Activated effector memory CD4-positive, alpha-beta T cell treated with Interleukin-2 at 50 U/mL for 16 hours (primary cell): ENCODE results near the gene THEM5.

Experiments
- DNase-seq: peaks from one replicate; pipeline ENCODE4 v3.0.0-alpha.2; 2020

The THEM5 gene

DNA sequence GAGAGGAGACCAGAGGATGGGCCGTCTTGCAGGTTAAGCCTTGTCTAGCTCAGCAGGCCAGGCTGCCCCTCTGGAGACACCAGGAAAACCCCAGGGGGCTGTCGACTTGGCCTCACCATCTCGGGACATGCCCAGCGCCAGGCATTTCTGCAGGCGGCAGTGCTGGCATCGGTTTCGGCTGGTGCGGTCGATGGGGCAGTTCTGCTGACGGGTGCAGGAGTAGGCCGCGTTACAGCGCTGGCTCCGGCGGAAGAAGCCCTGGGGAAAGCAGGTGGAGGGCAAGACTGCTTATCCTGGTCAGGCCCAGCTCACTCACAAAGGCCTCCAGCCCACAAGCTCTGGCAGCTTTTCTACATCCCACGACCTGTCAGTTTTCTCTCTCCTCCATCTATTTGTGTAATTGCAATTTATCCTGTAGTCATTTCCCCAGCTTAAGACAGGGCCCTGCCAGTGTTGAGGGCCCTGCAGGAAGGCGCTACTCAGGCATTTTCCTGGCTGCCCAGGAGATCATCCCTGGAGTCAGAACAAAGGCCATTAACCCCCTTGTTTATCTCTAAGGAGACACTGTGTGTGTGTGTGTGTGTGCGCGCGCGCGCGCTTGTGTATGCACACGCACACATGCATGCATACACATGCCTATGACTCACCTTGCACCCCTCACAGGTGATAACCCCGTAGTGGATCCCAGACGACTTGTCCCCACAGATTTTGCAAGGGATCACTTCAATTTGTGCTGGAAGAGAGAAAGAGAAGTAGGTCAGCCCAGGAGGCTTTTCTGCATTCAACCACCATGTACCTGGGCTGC is 36.8 kb downstream of the THEM5 start:
- no peak for DNase-seq

DNA sequence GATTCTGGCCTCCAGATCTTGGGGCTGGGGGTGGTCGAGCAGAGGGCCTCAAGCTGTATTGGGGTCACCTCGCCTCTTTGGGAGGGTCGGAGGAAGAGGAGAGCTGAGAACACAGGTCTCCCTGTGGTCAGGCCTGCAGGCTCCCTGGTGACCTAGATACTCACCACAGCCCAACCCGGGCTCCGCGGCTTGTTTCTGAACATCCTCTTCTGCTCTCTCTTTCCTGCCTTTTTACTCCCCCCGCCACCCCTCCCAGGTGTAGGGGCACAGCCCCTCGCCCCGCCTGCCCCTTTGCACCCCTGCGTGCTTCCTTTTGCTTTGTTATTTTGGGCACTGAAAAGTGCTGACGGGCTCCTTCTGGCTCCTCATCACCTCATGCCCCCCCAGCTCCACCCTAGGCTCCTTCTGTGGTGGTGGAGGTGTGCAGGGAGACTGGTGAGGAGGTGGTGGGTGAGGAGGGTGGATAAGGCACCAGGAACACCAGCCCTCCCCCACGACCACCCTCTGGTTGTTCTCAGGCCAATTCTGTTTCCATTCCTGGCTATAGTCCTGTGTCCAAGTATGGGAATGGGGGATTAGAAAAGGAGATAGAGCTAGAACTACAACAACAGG is 37.7 kb downstream of the THEM5 start:
- peak; percentile 66 for DNase-seq

DNA sequence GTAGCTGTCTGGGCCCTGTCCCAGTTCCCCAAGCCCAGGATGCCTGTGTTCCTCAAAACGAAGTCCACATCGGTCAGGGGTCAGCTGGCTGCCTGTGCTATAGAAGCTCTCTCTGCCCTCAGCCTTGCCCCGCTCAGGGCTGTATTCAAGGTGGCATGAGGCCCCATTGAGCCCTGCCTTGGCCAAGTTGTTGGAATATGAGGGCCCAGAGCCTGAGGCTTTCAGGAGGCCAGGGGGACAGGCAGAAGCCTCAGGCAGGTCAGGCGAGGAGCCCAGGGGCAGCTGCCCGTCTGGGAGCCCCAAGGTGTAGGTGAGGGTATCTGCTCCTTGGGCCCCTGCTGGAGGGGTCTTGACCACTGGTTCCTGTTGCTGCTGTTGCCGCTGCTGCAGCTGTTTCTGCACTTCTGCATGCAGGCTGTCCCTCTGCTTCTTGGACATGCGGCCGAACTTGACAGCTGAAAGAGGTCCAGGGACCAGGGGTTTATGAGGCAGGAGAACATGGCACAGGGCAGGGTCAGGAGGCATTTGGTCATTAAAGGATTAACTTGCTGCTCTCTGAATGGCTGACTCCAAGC is 38.5 kb downstream of the THEM5 start:
- DNase-seq, result no peak

DNA sequence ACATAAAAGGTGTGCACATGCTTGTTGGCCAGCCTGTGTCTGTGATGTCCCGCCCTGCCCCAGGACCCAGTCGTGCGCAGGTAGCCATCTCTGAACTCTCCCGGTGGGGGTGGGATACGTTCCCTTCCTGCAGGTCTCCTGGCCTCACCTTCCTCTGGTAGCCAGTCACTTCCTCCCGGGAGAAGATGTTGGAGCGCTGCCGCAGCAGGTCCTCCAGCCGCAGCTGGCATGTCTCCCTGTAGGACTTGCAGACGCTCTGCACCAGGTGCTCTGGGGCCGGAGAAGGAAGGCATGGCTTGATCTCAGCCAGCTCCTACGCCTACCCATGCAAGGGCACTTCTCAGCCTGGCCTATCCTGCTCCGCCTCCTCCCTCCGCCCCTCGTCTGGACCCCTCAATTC is 39.1 kb downstream of the THEM5 start:
- no peak for DNase-seq

DNA sequence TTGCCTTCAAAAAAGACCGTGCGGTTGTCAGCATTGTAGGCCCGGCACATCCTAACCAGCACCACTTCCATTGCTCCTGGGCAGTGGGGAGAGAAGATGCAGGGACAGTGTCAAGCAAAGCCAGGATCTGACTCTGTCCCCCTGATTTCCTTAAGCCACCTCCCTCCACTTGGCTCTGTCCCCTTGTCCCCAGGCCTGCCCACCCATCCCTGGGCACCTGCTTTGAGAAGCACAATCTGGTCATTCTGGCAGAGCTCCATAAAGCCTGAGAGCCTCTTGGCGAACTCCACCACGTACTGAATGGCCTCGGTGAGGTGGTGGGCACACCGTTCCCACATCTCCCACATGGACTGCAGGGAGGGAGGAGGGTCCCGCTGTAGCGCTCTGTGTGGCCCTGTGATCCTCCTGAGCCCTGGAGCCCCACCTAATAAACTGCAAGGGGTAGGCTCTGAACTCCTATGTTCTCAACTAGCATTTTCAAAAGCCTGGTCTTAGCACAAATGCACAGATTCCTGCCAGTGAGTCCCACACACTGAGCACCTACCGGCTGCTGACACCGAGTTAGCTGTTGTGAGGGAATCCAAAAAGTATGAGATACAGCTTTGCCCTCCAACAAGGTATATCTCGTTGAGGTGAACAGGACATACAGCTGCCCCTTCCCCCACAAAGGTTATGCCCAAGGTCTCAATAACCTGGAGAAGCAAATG is 40.1 kb downstream of the THEM5 start:
- DNase-seq, result no peak

DNA sequence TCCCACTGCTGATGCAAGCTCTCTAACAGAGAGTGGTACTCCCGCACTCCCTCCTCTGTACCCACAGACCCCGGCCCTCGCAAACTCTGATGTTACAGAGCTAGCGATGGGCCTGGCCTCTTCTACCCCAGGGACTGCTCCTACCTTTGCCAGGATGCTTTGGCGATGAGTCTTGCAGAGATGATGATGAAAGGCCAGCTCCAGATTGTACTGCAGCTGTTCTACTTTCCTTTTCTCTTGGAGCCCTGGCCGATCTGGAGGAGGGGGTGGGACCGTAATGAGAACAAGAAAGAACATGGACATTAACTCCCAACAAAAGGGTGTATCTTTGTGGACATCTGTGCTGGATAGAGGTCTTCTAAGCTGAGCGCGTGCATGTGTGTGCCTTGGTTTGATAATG is 42.3 kb downstream of the THEM5 start:
- DNase-seq, result no peak

DNA sequence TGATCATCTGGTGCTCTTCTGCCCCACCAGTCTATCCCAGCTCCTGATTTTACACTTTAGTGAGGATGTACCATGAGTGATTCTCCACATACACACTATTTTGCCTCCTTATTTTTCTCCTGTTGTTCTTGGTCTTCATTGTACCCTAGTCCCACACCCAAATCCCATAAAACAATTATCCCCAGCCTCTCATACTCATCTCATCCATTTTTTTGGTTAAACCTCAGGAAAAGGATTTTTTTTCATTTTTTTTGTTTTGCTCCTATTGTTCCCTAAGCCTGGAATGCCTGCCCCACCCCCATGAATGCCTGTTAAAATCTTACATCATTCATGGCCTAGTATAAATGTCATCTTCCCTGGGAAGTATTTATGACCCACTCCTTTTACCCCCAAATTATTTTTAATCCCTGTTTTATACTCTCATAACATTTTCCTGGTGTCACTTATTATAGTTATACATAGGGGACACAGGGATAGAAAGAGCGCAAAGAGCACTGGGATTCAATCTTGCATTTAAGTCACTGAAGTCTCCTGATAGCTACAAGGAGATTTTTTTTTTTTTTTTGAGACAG is 43.4 kb downstream of the THEM5 start:
- no peak for DNase-seq

DNA sequence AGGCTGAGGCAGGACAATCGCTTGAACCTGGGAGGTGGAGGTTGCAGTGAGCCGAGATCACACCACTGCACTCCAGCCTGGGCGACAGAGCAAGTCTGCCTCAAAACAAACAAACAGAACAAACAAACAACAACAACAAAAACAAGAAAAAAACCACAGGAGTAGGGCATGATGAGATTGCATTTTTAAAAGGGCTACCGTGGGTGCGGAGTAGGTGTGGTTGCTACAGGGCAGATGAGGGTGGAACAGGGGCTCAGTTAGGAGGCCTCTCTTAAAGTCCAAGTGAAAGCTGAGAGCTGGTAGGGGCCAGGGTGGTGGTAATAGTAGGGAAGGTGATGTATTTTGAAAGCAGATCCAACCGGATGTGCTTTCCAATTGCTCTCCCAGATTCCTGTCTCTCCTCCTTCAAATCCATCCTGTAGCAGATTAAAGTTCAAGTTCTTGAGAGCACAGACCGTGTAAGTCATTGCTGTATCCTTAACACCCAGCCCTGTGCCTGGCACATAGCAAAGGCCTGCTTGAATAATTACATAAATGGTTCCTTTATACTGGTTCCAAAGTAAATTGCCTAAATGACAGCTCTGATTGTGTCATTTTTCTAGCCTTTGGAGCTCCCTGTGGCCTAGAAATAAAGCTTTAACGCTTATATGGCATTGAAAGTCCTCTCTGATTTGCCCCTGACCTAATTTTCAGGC is 44.1 kb downstream of the THEM5 start:
- DNase-seq, result no peak

DNA sequence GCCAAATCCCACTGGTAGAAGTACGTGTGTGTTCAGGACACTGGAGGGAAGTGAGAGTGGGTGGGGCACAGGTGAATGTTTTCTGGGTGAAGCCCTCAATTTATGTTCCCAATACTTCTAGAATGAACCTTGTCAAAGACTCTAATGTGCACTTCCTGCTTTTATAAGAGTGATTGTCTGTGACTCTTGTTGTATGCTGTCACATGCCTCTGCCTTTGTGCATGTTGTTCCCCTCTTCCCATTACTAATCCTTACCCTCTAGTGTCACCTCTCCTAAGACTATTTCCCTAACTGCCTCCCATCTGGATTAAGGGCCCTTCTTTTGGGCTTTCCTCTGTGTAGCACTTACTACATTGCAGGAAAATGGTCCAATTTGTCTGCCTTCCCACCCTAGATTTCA is 45.7 kb downstream of the THEM5 start:
- DNase-seq, result no peak

DNA sequence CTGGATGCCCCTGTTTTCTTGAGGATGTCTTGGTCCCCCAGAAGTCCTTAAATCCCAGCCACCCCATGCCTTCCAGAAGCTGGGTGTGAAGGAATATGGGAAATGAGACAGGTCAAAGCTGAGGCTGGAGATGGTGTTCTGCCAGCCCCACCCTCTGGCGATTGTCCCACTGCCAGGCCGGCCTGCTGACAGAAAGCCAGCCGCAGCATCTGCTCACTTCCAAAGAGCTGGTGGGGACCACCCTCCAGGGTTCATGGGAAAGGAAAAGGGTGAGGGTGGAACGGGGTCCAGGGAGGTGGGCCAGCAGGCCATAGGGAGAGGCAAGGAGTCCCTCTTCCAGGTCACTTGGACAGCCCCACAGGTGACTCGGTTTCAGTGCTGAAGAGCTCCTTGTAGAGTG is 46.4 kb downstream of the THEM5 start:
- no peak for DNase-seq

DNA sequence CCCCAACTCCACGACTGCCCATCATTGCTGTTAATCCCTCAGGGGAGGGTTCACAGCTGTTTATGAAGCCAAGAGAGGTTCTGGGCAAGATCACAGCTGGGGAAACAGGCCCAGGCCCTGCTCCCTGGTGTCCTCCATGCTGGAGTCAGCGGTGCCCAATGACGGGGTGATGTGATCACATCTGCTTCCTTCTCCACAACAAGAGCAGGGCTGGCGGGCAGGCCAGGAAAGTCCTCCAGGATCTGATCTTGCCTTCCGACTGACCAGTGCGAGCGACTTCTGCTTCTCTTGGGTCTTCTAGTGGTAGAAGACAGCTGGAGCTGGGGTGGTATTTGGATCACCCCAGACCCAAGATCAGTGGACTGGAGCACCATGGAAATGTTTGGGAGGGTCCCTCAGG is 47.3 kb downstream of the THEM5 start:
- DNase-seq, result no peak

DNA sequence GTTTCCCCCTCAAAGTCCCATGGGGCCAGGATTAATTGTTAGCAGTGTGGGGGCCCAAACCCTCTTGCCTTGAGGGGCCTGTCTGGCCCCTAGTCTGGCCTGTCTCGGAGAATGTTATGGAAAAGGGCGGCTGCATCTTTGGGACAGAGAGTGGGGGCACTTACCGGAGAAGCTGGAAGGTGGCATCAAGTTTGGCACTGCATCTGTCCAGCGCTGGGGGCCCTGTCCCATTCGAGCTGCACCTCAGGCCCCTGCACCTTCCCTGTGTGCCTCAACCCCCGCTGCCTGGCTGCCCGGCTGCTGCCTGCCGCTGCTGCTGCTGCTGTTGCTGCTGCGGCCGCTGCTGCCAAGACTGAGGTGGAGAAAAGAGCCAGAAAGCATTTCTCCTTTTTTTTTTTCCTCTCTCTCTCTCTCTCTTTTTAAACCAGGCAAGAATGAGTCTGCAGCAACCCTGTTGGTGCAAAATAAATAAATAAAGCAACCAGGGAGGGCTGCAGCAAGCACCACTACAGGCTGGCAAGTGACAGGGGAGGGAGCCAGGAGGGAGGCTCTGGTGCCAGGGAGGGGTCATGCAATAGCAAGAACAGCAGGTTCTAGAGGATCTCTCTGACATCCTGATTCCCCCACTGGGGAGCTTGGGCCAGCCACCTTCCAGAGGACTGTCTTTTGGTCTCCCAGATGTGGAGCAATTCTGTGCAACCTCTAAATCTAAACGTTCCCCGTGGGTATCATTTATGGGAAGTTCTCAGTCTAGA is 48.3 kb downstream of the THEM5 start, which contains the start of gene LINGO4:
LINGO4 (minus strand) TSS at position 354 of the 755 bp plus-strand sequence. CDS start 2,715 bp downstream, outside the sequence.
- no peak for DNase-seq

DNA sequence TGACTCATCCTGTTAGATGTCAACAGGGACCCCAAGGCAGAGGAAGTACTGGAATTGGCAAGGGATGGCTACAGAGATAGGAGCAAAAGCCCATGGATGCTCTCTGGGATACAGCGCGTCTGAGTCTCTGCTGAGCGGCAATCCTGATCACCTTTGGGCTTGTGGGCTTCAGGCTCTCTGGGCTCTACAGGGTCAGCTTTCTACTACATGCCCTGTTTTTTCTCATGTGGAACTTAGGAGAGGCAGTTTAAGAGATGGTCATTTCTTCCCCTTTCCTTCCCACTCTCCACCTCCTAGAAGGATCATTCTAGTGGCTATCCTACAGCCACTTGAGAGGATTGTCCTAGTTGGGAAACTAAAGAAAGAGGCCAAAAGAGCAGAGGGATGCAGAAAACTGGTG is 49.6 kb downstream of the THEM5 start:
- no peak for DNase-seq

DNA sequence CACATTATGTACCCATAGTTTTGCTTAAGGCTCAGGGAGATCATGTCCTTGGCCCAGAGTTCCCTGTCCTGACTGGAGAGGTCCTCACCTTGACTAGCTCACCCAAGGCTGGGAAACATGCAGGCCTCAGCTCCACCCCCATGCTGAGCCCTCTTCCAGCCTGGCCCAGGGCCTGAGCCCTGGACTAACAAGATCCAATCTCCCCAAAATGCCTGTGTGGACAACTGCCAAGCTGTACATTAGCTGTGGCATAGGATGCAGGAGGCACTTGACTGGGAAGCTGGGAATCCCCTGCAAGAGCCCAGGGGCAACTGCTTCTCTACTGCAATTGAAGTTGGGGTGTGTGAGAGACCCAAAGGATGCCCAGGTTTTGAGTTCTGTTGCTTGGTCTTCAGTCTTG is 50.3 kb downstream of the THEM5 start:
- DNase-seq, result no peak

DNA sequence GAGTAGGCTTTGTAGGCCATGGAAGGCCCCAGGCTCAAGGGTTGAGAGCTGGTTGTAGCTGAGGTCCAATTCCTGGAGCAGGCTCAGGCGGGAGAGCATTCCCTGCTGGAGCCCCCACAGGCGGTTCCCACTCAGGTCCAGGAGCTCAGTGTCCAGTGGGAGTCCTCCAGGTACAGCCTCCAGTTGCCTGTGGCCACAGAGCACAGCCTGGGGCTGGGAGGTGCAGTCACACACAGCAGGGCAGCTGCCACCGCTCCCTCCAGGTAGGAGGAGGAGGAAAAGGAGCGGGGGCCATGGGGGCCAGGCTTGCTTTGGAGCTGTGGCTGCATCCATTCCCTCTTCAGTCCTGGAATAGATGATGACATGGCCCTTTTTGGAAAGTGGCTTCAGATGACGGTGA is 51.1 kb downstream of the THEM5 start:
- DNase-seq, result no peak

DNA sequence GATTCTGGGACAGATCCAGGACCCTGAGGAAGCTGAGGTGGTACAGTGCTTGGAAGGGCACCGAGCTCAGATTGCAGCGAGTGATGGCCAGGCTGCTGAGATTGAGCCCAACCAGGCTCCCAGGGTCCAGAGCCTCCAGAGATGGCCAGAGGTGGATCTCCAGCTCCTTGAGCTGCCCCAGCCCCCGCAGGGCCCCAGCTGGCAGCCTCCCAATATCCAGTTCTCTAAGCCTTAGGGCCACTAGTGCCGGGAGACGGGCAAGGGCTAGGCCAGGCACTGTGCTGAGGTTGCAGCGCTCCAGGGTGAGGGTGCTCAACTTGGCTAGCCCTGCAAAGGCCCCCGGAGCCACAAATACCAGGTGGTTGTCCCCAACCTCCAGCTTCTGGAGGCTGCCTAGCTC is 51.7 kb downstream of the THEM5 start:
- DNase-seq, result no peak

DNA sequence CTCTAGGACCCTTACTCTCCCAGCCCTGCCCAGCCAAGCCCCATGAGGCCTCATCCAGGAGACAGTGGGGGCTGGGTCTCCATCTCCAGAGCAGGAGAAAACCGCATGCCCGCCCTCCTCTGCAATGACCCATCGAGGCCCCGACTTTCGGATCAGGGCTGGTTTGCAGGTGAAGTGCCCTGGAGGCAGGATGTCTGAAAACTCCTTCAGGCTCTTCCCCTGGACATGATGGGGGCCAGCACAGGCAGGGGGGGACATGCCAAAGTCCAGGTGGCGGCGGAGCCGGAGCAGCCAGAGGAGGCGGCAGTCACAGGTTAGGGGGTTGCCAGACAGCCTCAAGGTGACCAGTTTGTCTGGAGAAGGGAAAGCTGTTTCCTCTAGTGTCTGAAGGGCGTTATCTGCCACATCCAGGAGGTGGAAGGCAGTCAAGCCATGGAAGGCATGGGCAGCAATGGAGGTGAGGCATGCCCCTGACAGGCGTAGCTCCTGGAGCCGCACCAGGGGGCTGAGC is 52.1 kb downstream of the THEM5 start:
- DNase-seq, result no peak

DNA sequence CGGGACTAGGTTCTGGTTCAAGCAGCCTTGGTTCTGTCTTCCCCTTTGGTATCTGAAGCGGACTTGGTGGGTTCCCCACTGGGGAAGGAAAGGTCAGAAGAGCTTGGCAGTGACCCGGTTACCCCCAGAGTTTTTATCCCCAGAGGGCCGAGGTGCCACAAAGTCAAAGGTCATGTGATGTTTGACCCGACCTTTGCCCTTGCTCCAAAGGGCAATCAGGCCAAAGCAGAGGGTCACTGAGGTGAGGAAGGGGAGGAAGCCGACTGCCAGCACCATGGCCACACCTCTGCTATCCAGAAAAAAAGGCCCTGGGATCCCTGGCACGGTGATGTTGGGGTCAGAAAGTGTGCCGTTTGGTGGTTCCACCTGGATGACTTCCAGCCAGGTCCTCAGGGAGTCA is 52.7 kb downstream of the THEM5 start:
- no peak for DNase-seq

DNA sequence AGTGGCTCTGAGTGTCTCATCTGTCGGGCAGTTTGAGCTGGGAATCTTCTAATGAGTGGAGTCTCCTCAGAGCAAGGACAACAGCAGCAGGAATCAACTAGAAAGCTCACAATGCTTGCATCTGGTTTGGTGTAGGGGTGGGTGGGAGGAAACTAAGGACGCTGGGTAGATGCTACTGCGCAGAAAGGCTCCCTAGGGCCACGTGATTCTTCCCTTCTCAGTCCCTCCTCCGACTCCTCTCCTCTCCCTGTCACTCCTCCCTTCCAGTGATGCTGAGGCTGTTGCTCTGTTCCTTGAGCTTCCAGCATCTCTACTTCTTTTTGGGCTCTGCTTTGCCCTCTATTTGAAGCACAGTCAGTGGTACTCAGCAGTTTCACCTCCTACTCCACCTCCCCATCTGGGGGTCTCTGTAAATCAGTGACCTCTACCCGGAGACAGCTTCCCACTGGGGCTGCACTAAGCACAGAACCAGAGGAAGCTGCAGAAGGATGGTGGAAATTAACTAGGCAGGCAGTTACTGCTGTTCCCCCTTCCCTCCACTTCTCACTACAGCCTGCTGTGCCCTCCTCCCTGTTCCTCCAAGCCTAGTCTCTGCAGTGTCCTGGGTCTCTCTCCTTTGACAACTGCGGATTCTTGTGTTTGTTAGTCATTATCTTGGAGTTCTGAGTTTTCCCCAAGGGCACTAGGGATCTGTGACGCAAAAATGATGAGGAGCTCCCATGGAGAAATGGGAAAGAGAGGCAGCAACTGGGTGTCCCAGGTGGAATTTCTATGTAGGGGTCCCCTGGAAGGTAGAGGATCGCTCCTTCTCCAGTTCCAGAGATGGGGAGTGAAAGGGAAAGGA is 54.1 kb downstream of the THEM5 start:
- no peak for DNase-seq

DNA sequence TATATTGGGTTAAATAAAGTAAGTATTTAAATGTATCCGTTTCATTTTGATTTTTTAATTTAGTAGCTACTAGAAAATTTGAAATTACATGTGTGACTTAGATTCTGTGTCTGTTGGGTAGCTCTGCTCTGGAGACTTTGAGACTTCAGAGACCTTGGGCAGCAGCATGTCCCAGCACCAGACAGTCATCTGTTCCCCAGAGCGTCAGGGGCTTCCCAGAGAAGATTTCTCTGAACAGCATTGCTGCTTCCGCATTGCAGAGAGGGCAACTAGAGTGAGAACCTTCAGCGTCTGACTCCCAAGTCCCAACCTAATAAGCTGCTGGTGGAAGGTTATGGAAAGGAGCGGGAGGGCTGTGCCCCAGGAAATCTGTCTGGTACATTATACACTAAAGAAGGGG is 54.9 kb downstream of the THEM5 start:
- no peak for DNase-seq
